ENCODE measurements around the gene CIITA.
A peak's percentile ranks its signal among the peaks of the same experiment; 100 is the strongest.

The CIITA gene

GRCh38 chr16:10852286-10852685 is 24.7 kb upstream of the CIITA start:
- no peak for DNase-seq (ENCODE audit: low read depth)

DNA sequence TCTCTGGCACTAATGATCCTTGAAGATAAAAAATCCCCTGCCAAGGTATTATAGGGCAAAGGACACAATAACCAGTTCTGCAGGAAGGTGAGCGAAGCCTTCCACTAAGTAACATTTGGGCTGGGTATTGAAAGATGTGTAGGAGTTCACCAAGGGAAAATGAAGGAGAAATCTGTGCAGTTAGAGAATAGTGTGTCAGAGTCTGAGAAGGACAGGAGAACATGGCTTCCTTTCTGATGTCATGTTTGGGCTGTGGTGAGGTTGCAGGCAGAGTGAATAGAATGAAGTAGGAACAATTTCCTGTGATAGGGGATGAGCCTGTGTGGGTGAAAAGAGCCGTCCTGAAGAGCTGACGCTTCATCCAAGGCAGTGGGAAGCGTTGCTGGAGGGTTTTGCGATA is 24.1 kb upstream of the CIITA start:
- DNase-seq (ENCODE audit: low read depth): no peak

DNA sequence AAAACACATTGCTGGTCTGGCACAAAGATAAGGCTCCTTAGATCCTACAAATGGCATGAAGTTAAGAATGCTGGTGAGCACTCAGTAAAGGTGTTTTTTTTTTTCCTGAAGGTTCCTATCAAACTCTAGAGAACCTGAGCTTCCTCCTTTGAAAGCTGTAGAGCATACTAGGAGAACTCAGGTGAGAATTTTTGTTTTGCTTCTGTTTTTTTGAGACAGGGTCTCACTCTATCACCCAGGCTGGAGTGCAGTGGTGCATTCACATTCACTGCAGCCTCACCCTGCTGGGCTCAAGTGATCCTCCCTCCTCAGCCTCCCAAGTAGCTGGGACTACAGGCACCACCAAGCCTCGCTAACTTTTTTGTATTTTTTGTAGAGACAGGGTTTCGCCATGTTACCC is 21.0 kb upstream of the CIITA start:
- DNase-seq (ENCODE audit: low read depth): no peak

DNA sequence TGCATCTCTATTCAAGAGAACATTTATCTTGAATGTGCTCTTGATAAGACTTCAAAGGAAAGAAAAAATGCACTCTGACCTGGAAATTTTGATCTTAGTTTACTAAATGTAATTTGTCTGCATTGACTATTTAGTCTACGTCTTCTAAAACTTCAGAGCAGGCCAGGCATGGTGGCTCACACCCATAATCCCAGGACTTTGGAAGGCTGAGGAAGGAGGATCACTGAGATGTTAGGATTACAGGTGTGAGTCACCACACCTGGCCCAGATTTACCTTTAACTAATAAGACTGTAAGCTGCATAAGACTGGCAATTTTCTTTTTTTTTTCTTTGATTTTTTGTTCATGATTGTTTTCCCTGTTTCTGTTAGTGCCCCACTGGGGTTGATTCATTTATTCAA is 18.8 kb upstream of the CIITA start:
- DNase-seq (ENCODE audit: low read depth): no peak

DNA sequence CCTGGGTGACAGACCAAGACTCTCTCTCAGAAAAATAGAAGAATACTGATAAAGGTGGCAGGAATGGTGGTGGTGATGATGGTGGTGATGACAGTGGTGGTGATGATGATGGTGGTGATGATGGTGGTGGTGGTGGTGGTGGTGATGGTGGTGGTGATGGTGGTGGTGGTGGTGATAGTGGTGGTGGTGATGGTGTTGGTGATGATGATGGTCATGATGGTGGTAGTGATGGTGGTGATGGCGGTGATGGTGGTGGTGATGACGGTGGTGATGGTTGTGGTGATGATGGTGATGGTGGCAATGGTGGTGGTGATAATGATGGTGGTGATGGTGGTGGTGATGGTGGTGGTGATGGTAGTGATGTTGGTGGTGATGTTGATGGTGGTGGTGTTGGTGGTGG is 18.0 kb upstream of the CIITA start:
- DNase-seq (ENCODE audit: low read depth): no peak

GRCh38 chr16:10859658-10860057 is 17.3 kb upstream of the CIITA start:
- DNase-seq (ENCODE audit: low read depth): no peak

DNA sequence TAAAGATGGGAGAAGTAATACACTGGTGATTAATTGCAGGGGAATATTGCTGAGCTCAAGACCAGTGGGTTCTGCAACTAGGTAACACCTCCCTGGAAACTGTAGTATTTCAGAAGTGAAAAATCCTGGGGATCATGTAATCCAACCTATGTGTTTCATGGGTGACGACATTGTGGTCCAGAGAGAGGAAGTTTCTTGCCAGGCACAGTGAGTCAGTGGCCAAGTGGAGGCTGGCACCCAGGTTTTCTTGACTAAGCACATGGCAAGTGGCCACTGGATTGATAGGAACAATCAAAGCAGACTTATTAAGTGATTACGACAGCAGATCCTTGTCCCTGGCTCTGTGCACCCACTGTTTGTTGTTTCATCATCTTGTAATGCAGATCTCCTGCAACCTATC is 14.6 kb upstream of the CIITA start:
- DNase-seq (ENCODE audit: low read depth): no peak

GRCh38 chr16:10865991-10866966 is 10.7 kb upstream of the CIITA start:
- no peak for DNase-seq (ENCODE audit: low read depth)

- DNase-seq (ENCODE audit: low read depth): no peak
Observed at GRCh38 chr16:10867199-10867598, 9.8 kb upstream of the CIITA start.

GRCh38 chr16:10868104-10868595 is 8.9 kb upstream of the CIITA start:
- DNase-seq (ENCODE audit: low read depth): no peak

DNA sequence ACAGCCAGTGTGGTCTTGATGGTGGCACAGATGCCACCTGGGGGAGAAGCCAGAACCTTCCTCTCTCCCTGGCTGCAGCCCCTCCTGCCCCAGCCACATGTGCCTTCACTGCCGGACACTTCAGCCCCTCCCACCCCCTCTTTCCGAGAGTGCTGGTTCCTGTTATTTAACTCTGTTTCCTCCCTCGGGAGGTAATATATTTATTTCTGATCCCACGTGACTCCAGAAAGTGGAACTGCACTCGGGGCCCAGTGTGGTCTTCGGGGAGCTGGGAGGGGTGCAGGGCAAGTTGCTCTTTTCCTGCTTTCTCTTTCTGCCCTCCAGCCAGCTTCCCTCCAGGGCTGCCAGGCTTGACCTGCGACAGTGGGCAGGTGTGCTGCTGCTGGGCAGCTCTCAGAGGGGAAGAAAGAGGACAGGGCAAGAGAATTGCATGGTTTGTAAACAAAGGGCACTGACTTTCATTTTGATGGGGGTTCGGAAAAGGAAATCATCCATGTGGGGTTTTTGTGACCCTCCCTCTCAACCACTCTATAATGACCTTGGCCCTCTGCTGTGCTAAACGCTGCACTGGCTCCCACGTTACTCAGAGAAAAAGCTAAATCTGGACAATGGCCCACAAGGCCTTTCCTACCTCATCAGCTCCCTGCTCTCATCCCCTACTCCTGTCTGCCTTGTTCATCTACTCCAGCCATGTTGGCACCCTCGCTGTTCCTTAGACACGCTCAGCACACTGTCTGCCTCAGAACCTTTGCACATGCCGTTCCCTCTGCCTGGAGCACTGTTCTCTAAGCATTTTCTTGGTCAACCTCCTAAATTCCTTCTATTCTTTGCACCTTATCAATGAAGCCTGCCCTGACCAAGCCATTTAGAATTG is 8.2 kb upstream of the CIITA start:
- DNase-seq (ENCODE audit: low read depth): no peak

DNA sequence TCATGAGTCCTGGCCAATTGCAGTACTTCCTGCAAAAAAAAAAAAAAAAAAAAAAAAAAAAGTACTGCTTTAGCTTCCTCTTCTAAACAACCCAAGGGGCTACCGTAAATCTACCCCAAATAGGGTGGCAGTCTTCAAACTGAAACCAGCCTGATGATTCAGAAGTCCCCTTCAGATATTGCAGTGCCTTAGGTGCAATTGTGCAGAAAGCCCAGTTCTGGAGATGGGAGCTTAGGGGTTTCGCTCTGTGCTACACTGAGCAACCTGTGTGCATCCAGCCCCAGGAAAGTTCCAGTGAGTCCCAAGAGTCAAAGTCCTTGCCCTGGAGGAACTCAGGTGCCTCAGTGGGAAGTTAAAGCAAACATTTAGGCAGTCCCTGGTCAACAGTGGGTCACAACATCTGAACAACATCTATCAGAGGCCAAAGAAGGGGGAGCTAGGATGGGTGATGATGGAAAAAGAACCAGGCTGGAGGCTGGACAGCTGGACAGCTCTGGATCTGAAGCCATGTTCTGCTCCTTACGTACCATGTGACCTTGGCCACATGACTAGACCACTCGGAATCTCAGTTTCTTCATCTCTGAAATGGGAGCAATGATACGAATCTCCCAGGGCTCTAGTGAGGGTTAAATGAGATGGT is 6.7 kb upstream of the CIITA start:
- DNase-seq (ENCODE audit: low read depth): no peak

DNA sequence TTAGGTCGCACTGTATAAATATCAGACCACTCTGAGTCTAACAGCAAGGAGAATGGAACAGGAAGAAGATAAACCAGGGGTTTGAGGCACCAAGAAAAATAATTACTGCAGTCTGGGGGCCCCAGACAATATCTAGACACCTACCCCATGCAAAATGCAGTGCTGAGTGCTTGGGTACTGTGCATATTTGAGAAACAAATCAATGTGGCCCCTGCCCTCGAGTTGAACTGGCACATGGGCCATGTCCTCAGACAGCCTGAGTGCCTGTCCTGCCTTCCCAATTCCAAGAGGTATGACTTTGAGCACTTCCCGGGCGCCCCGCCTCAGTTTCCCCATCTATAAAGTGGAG is 6.2 kb upstream of the CIITA start:
- no peak for DNase-seq (ENCODE audit: low read depth)

GRCh38 chr16:10871157-10871991 is 5.6 kb upstream of the CIITA start:
- DNase-seq (ENCODE audit: low read depth): peak; percentile 10

DNA sequence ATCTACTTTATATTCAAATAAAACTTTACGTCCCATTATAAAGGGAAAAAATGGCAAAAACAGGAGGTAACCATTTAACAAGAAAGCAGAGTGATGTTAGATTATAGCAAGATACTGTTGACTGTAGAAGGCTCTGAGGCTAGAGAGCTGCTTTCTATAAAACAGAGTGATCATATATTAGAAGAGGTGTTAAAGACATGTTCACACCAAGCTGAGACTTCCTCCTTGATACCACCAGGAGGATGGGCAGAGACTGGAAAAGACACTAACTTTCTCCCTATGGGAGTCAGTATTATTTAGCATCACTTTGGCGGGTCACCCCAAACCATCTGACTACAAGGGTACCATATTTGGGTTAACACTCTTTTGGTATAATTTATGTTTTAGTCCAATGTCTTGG is 687 bp upstream of the CIITA start:
- no peak for DNase-seq (ENCODE audit: low read depth)

DNA sequence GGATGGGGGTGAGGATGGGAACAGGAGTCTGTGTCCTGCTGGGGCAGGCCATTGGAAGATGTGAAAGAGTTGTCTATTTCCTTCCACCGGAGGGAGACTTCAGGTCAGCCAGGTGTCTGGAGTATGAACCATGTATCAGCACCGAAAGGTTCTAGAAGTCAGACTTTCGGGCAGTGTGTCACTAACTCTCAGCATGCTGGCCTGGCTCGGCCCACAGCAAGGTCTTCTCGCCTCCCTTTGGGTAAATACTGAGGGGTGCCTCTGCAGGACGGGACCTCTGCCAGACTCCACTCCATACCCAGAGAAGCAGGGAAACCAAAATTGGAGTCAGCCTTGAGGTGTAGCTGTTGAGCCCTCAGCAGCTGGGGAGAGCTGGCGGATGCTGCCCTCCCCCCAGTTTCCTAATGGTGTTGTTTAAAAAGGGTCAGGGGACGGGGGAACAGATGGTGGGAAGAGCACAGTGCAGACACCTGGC is 507 bp downstream of the CIITA start:
- DNase-seq (ENCODE audit: low read depth): no peak

- no peak for DNase-seq (ENCODE audit: low read depth)
Observed at GRCh38 chr16:10878328-10878643, 1.3 kb downstream of the CIITA start.

DNA sequence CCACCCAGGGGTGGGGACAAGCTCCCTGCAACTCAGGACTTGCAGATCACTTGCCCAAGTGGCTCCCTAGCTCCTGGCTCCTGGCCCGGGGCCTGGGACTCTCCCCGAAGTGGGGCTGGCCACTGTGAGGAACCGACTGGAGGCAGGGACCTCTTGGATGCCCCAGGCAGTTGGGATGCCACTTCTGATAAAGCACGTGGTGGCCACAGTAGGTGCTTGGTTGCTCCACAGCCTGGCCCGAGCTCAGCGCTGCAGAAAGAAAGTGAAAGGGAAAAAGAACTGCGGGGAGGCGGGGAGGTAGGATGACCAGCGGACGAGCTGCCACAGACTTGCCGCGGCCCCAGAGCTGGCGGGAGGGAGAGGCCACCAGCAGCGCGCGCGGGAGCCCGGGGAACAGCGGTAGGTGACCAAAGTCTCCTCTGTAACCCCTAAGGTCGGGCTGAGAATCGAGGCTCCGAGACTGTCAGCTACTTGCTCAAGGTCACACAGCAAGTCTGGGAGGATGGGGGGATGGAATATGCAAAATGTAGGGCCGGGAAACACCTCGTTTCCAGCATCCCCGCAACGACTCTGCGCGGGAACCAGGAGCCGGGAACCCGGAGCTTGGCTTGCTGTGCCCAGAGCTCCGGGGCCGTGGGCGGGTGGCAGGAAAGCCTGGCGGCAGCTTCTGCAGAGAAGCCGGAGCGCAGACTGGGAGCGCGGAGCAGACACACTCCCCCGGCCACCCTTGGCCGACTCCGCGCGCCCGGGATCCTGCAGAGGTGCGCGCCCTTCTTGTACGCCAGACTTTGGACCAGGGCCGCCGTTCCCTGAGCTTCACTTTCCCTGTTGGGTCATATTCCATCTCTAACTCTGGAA is 1.9 kb downstream of the CIITA start:
- DNase-seq (ENCODE audit: low read depth): no peak

DNA sequence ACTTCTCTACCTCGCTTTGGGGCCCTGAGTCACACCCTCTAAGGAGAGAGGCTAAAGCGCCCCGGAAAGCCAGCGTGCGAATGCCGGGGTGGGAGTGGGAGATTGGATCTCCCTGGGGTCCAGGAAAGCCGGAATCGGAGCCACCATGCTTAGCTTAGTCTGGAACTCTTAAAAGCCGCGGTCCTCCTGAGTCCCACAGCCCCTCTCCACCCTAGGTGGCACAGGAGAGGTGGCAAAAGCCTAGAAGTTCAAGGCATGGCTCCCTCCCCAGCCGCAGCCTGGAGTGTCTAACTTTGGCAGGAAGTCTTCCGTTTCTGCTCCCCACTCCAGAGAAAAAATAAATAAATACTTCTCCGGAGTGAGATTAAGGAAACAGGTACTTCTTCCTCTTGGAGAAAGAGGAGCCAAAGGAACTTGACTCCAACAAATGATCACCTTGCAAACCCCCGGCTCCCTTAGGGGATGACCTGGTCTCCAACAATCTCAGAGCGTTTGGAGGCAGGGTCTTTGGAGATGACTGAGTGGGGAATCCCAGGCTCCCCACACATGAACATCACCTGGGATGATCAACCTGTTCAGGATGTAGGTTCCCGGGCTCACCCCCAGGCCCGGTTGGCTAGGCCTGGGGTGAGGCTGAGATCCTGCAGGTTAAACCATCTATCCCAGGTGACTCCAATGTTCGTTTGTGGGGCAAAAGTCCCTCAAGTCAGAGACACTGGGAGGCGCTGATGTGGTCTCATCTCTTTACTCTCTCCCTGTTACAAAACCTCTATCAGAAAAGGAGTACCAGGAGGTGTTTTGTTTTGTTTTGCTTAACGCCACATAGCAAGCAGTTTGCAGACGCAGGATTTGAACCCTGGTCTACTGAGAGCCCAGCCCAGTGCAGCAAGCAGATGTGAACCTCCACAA is 2.9 kb downstream of the CIITA start:
- no peak for DNase-seq (ENCODE audit: low read depth)

Measured in activated T-cell treated with anti-CD3 and anti-CD28 coated beads for 1 hour (primary cell).